NCI-H2171 (cell line): ENCODE data around the gene SPAG5.

Source experiments
- DNase-seq: peaks from one replicate; lab custom pipeline; 2025; lab: John Stamatoyannopoulos, UW

SPAG5 gene

GRCh38 chr17:28573521-28573920 lies 25.3 kb downstream of the SPAG5 start:
- DNase-seq, result no peak

GRCh38 chr17:28573040-28573380 lies 25.8 kb downstream of the SPAG5 start:
- DNase-seq, result no peak

- no peak for DNase-seq
These were observed 26.4 kb downstream of the SPAG5 start for GRCh38 chr17:28572259-28573039.

- peak; percentile 95 for DNase-seq
These were observed 27.3 kb downstream of the SPAG5 start, which contains the start of gene PIGS for GRCh38 chr17:28571361-28572122. TSS of gene PIGS (minus strand) at chr17:28571524. CDS start at chr17:28571496, 28 bp downstream.

GRCh38 chr17:28570716-28571360 lies 28.0 kb downstream of the SPAG5 start:
- DNase-seq, result peak; percentile 21

GRCh38 chr17:28569446-28569845 lies 29.4 kb downstream of the SPAG5 start:
- DNase-seq, result no peak

GRCh38 chr17:28567604-28568003 lies 31.2 kb downstream of the SPAG5 start:
- DNase-seq, result no peak

GRCh38 chr17:28563475-28563874 lies 35.4 kb downstream of the SPAG5 start:
- no peak for DNase-seq

- no peak for DNase-seq
These were observed 43.8 kb downstream of the SPAG5 start for GRCh38 chr17:28555022-28555421.

GRCh38 chr17:28554565-28554964 lies 44.3 kb downstream of the SPAG5 start:
- no peak for DNase-seq

- DNase-seq, result peak; percentile 62
These were observed 45.8 kb downstream of the SPAG5 start for GRCh38 chr17:28553000-28553505.

- peak; percentile 90 for DNase-seq
These were observed 46.4 kb downstream of the SPAG5 start, which contains the start of gene UNC119 for GRCh38 chr17:28552176-28552999. TSS of gene UNC119 (minus strand) at chr17:28552624. CDS start at chr17:28552557, 67 bp downstream.

- DNase-seq, result no peak
These were observed 47.2 kb downstream of the SPAG5 start for GRCh38 chr17:28551421-28552175.

GRCh38 chr17:28550858-28551257 lies 48.0 kb downstream of the SPAG5 start:
- DNase-seq, result no peak

GRCh38 chr17:28549236-28550132 lies 49.3 kb downstream of the SPAG5 start:
- DNase-seq, result no peak

- DNase-seq, result no peak
These were observed 50.3 kb downstream of the SPAG5 start for GRCh38 chr17:28548417-28549130.

GRCh38 chr17:28547623-28548416 lies 51.0 kb downstream of the SPAG5 start:
- no peak for DNase-seq

GRCh38 chr17:28547096-28547622 lies 51.7 kb downstream of the SPAG5 start:
- no peak for DNase-seq
